HG02852 (cell line): ENCODE measurements around the gene CSH2.
"Not testable (repeated sequence)": the region's sequence is repeated elsewhere in the genome, so short reads cannot be mapped to it uniquely, and the experiment has no call there.

ENCODE experiments used
- ATAC-seq: cut with Tn5 transposase; IDR thresholded peaks from one replicate; pipeline ENCODE4 v1.9.1; 2021; ENCODE audit warnings: mild to moderate bottlenecking, moderate library complexity; ENCODE audit not compliant: unreplicated experiment

CSH2 gene

GRCh38 chr17:63866625-63867024 lies 6.9 kb downstream of the CSH2 start:
- ATAC-seq, result not testable (repeated sequence)

- ATAC-seq, result no peak
Observed at GRCh38 chr17:63859257-63859656, 14.2 kb downstream of the CSH2 start.

- not testable (repeated sequence) for ATAC-seq
Observed at GRCh38 chr17:63856425-63856824, 17.1 kb downstream of the CSH2 start.

- ATAC-seq, result no peak
Observed at GRCh38 chr17:63855185-63855584, 18.3 kb downstream of the CSH2 start.

- ATAC-seq, result no peak
Observed at GRCh38 chr17:63854709-63855108, 18.8 kb downstream of the CSH2 start.

- ATAC-seq, result no peak
Observed at GRCh38 chr17:63853260-63853659, 20.2 kb downstream of the CSH2 start.

GRCh38 chr17:63850401-63850800 lies 23.1 kb downstream of the CSH2 start:
- no peak for ATAC-seq

GRCh38 chr17:63848834-63849689 lies 24.4 kb downstream of the CSH2 start:
- ATAC-seq, result peak; percentile 87

- ATAC-seq, result no peak
Observed at GRCh38 chr17:63847525-63848249, 25.8 kb downstream of the CSH2 start.

- ATAC-seq, result no peak
Observed at GRCh38 chr17:63845509-63845908, 28.0 kb downstream of the CSH2 start.

- no peak for ATAC-seq
Observed at GRCh38 chr17:63843910-63844677, 29.4 kb downstream of the CSH2 start.

GRCh38 chr17:63843387-63843888 lies 30.0 kb downstream of the CSH2 start:
- ATAC-seq, result not testable (repeated sequence)

- peak; percentile 79 for ATAC-seq
Observed at GRCh38 chr17:63842540-63843386, 30.7 kb downstream of the CSH2 start, which contains the start of gene SMARCD2. Gene SMARCD2, minus strand, starts transcription at chr17:63842685. Its CDS starts 11 bp downstream, at chr17:63842674.

- peak; percentile 33 for ATAC-seq
Observed at GRCh38 chr17:63842173-63842539, 31.3 kb downstream of the CSH2 start.

GRCh38 chr17:63841350-63842172 lies 31.9 kb downstream of the CSH2 start:
- no peak for ATAC-seq

- no peak for ATAC-seq
Observed at GRCh38 chr17:63840591-63841349, 32.7 kb downstream of the CSH2 start.

- no peak for ATAC-seq
Observed at GRCh38 chr17:63838631-63839171, 34.8 kb downstream of the CSH2 start.

- ATAC-seq, result no peak
Observed at GRCh38 chr17:63837962-63838600, 35.4 kb downstream of the CSH2 start.
